ENCODE results near the gene KCNMA1.

- TF ChIP-seq CTCF (IDR thresholded peaks at IDR 0.05; ENCODE audit: poor library complexity, severe bottlenecking), result peak; percentile 88
- no peak for TF ChIP-seq REST (IDR thresholded peaks at IDR 0.05; ENCODE audit: borderline replicate concordance)
- peak; percentile 77 for TF ChIP-seq SMC3 (conservative IDR thresholded peaks at IDR 0.05; ENCODE audit: poor library complexity)
- TF ChIP-seq EZH2 (IDR thresholded peaks at IDR 0.05; ENCODE audit: borderline replicate concordance, insufficient read depth, low read length, poor library complexity, severe bottlenecking), result no peak
- no peak for TF ChIP-seq EP300 (conservative IDR thresholded peaks at IDR 0.05; ENCODE audit: poor library complexity, severe bottlenecking)
- TF ChIP-seq TAF1 (IDR thresholded peaks at IDR 0.05; ENCODE audit: low read depth), result no peak
- TF ChIP-seq POLR2AphosphoS5 (IDR thresholded peaks at IDR 0.05), result no peak
- TF ChIP-seq RAD21 (conservative IDR thresholded peaks at IDR 0.05), result peak; percentile 89
These were observed 632.6 kb downstream of the KCNMA1 start for GRCh38 chr10:77004917-77005564.

Measured in neural cell (in vitro differentiated cells).